Spleen (tissue), 11 donors: ENCODE results near the gene PACRG. TPM values are rescaled to one million over a fixed set of nuclear protein-coding genes. Genes with fewer than 3 reads are reported as not detected.

ENCODE experiments used
- DNase-seq: peaks from one replicate; pipeline ENCODE4 v3.0.0-alpha.2; 2020
- H3K27ac ChIP-seq, 8 donors: fragments of 200-600 bp; sonication (generic) in 7 of 8; 1 replicate in 4 of 8; 2 replicates in 4 of 8; pipeline versions ENCODE4 v1.5.0 to v1.8.0; 2016 to 2021; ENCODE audit warnings: inconsistent platforms in 4 of 8, mild to moderate bottlenecking in 4 of 8, moderate library complexity in 1 of 8
- H3K27me3 ChIP-seq, 7 donors: fragments of 200-600 bp; sonication (generic) in 6 of 7; replicated peaks in 1 of 7; 1 replicate in 4 of 7; 2 replicates in 3 of 7; pipeline versions ENCODE4 v1.5.0 to v1.8.0; 2016 to 2021; ENCODE audit warnings: inconsistent platforms in 3 of 7, mild to moderate bottlenecking in 1 of 7
- H3K36me3 ChIP-seq, 6 donors: fragments of 200-600 bp; sonication (generic) in 5 of 6; 1 replicate in 4 of 6; 2 replicates in 2 of 6; pipeline versions ENCODE4 v1.5.0 to v1.8.0; 2016 to 2021; ENCODE audit warnings: inconsistent platforms in 2 of 6
- H3K4me1 ChIP-seq, 6 donors: fragments of 200-600 bp; sonication (generic) in 5 of 6; 1 replicate in 3 of 6; 2 replicates in 3 of 6; pipeline versions ENCODE4 v1.5.0 to v1.8.0; 2016 to 2021; ENCODE audit warnings: inconsistent platforms in 3 of 6
- H3K4me3 ChIP-seq, 8 donors: fragments of 200-600 bp; sonication (generic) in 7 of 8; 1 replicate in 4 of 8; 2 replicates in 4 of 8; pipeline versions ENCODE4 v1.5.0 to v1.8.0; 2016 to 2021; ENCODE audit warnings: inconsistent platforms in 4 of 8, mild to moderate bottlenecking in 4 of 8, moderate library complexity in 2 of 8
- H3K9me3 ChIP-seq, 8 donors: fragments of 200-600 bp; sonication (generic) in 7 of 8; 1 replicate in 4 of 8; 2 replicates in 4 of 8; pipeline versions ENCODE4 v1.5.0 to v1.8.0; 2016 to 2021; ENCODE audit warnings: inconsistent platforms in 4 of 8
- CTCF ChIP-seq, 11 experiments: fragments of 200-600 bp in 7 of 11; fragments of 450-650 bp in 4 of 11; sonication (generic) in 4 of 11; IDR thresholded peaks in 8 of 11; conservative IDR thresholded peaks in 3 of 11; 1 replicate in 7 of 11; 2 replicates in 4 of 11; pipeline versions ENCODE4 v1.4.0 to v1.8.0; 2016 to 2021; ENCODE audit warnings: antibody characterized with exemption in 11 of 11, inconsistent platforms in 4 of 11, mild to moderate bottlenecking in 1 of 11
- POLR2A ChIP-seq, 3 donors: fragments of 450-650 bp; IDR thresholded peaks; one replicate each; pipeline ENCODE4 v1.5.1; 2017; ENCODE audit warnings: antibody characterized with exemption in 3 of 3, mild to moderate bottlenecking in 1 of 3
- POLR2AphosphoS5 ChIP-seq, 3 donors: sonication (generic); formaldehyde crosslinking; IDR thresholded peaks; one replicate each; pipeline ENCODE4 v1.5.1; 2017; ENCODE audit warnings: antibody characterized with exemption in 3 of 3
- WGBS, 5 donors: extraction: QIAGEN DNeasy Blood & Tissue Kit in 3 of 5; methylation state at CpG; one replicate each; pipeline versions ENCODE4 v1.1.5 to v1.1.7; 2013 to 2018; 5-methylcytosine and 5-hydroxymethylcytosine counted together
- intact Hi-C: fragments of 100-400 bp; cut with DNase I; formaldehyde crosslinking; loops from one replicate; pipeline ENCODE4 v1.15.0; 2023; ENCODE audit warnings: low total_unique reads
- polyA plus RNA-seq, 3 donors: library from polyadenylated mRNA; stranded (reverse); fragments of 200-250 nt; gene quantifications; one replicate each; pipeline ENCODE4 v1.2.1, GENCODE V29; 2013
- total RNA-seq, 7 donors: library from RNA; depleted of rRNA in 3 of 7; stranded (reverse); fragments of >200 nt in 3 of 7; fragmentation: NEBNext Ultra II Directional in 4 of 7; extraction: Animal tissue kit (Norgen Biotek cat#: 25700) in 4 of 7; gene quantifications; one replicate each; pipeline versions ENCODE4 v1.1.0 to v1.2.1, GENCODE V29; 2016 to 2021
- donor health status: healthy with polysubstance abuse.
- donor health status: DM: no; HTN: no; CAD: no; lungs with moderate emphysema.
- donor health status: DM: no; HTN: no; CAD: no.
- donor health status: Bipolar disorder and iron deficiency.
- donor health status: healthy.
- donor health status: DM: no; HTN: no; CAD: no.
- donor health status: DM: yes; HTN: yes; CAD: no.

The PACRG gene
- total and polyA plus RNA-seq, 10 donors, result 0.32 to 2.0 (median 1.0) TPM; not detected in 5

GRCh38 chr6:162715601-162716000, 12.2 kb upstream of the PACRG start:
- 92 to 97% (median 94%) methylated on average over 6 of the region's 6 CpGs for WGBS, 5 donors
- TF ChIP-seq CTCF (IDR thresholded peaks at IDR 0.05 in 8 of 11, conservative IDR thresholded peaks at IDR 0.05 in 3 of 11) (no peak), POLR2A (IDR thresholded peaks at IDR 0.05) (no peak), POLR2AphosphoS5 (IDR thresholded peaks at IDR 0.05) (no peak)

GRCh38 chr6:162719528-162719927, 8.2 kb upstream of the PACRG start:
- DNase-seq, result no peak
- intact Hi-C loops, result no loop called here
- Histone ChIP-seq H3K9me3 (peaks cover 0 to 12% (median 2%) of the 10 kb centered on the region in 8 donors), H3K27me3 (no peaks in the 10 kb centered on the region), H3K4me1 (peaks cover 0 to 5% (median 0%) of the 10 kb centered on the region in 6 donors), H3K36me3 (no peaks in the 10 kb centered on the region), H3K4me3 (no peak overlapping the region), H3K27ac (no peak overlapping the region)
- 83 to 92% (median 89%) methylated on average over 1 of the region's 1 CpG for WGBS, 5 donors
- TF ChIP-seq POLR2A (IDR thresholded peaks at IDR 0.05) (no peak), CTCF (IDR thresholded peaks at IDR 0.05 in 8 of 11, conservative IDR thresholded peaks at IDR 0.05 in 3 of 11) (no peak), POLR2AphosphoS5 (IDR thresholded peaks at IDR 0.05) (no peak)

More at GRCh38 chr6:162715601-162716000, 12.2 kb upstream of the PACRG start:
- no peak for DNase-seq
- Histone ChIP-seq H3K4me3 (no peak overlapping the region), H3K36me3 (no peaks in the 10 kb centered on the region), H3K9me3 (peaks cover 0 to 12% (median 2%) of the 10 kb centered on the region in 8 donors), H3K4me1 (no peaks in the 10 kb centered on the region), H3K27me3 (no peaks in the 10 kb centered on the region), H3K27ac (no peak overlapping the region)
- intact Hi-C loops, result no loop called here

GRCh38 chr6:162721404-162721687, 6.4 kb upstream of the PACRG start:
- Histone ChIP-seq H3K27ac (no peak overlapping the region), H3K4me3 (no peak overlapping the region), H3K4me1 (peaks cover 0 to 5% (median under 1%) of the 10 kb centered on the region in 6 donors), H3K27me3 (no peaks in the 10 kb centered on the region), H3K9me3 (peaks cover 0 to 12% (median 2%) of the 10 kb centered on the region in 8 donors), H3K36me3 (no peaks in the 10 kb centered on the region)
- intact Hi-C loops, result no loop called here
- DNase-seq, result no peak
- TF ChIP-seq POLR2AphosphoS5 (IDR thresholded peaks at IDR 0.05), result no peak
- 91 to 99% (median 94%) methylated on average over 2 of the region's 2 CpGs for WGBS, 5 donors

GRCh38 chr6:162722226-162722625, 5.5 kb upstream of the PACRG start:
- Histone ChIP-seq H3K4me3 (no peak overlapping the region), H3K27ac (no peak overlapping the region), H3K4me1 (peaks cover 4 to 12% (median 7%) of the 10 kb centered on the region in 6 donors), H3K36me3 (no peaks in the 10 kb centered on the region), H3K27me3 (no peaks in the 10 kb centered on the region), H3K9me3 (peaks cover 0 to 5% (median 0%) of the 10 kb centered on the region in 8 donors)
- DNase-seq, result no peak
- intact Hi-C loops, result no loop called here
- 74 to 97% (median 86%) methylated on average over 2 of the region's 2 CpGs for WGBS, 5 donors
- TF ChIP-seq POLR2AphosphoS5 (IDR thresholded peaks at IDR 0.05) (no peak), CTCF (IDR thresholded peaks at IDR 0.05 in 8 of 11, conservative IDR thresholded peaks at IDR 0.05 in 3 of 11) (no peak), POLR2A (IDR thresholded peaks at IDR 0.05) (no peak)

- no peak overlapping the region for H3K4me3 ChIP-seq
- no peak overlapping the region for H3K27ac ChIP-seq
- H3K4me1 ChIP-seq, result peaks cover 4 to 12% (median 7%) of the 10 kb centered on the region in 6 donors
- intact Hi-C loops, result no loop called here
- no peaks in the 10 kb centered on the region for H3K36me3 ChIP-seq
- peaks cover 0 to 4% (median 0%) of the 10 kb centered on the region in 8 donors for H3K9me3 ChIP-seq
- DNase-seq, result no peak
- no peaks in the 10 kb centered on the region for H3K27me3 ChIP-seq
- 67 to 83% (median 75%) methylated on average over 1 of the region's 1 CpG for WGBS, 5 donors
- no peak for TF ChIP-seq POLR2A (IDR thresholded peaks at IDR 0.05)
- TF ChIP-seq CTCF (IDR thresholded peaks at IDR 0.05 in 8 of 11, conservative IDR thresholded peaks at IDR 0.05 in 3 of 11), result no peak
- TF ChIP-seq POLR2AphosphoS5 (IDR thresholded peaks at IDR 0.05), result no peak
Observed at GRCh38 chr6:162722633-162723032, 5.1 kb upstream of the PACRG start.
